HepG2 (cell line): Measurements from ENCODE around the gene DIAPH1. TPM values are rescaled to one million over a fixed set of nuclear protein-coding genes. Genes with fewer than 3 reads are reported as not detected.

Source experiments
- ATAC-seq: fragments of 200-7000 bp; cut with Tn5 transposase; 3 replicates; pipeline ENCODE4 v1.9.1; 2020; ENCODE audit warnings: mild to moderate bottlenecking, moderate library complexity
- BruUV-seq: library from RNA; stranded (reverse); fragments of 400-500 nt; replicated peaks from 2 replicates; lab custom pipeline; 2021; lab: Mats Ljungman, UMichigan
- CTCF ChIA-PET: fragments of 300-600 bp; formaldehyde crosslinking; extraction: SDS; loops from one replicate; lab custom pipeline; 2021; ENCODE audit warnings: low total read pairs, inconsistent platforms, low intra/inter-chr PET ratio; lab: Yijun Ruan, JAX
- POLR2A ChIA-PET: fragments of 350-600 bp; sonication (Branson Sonifier 250); formaldehyde crosslinking; loops from one replicate; lab custom pipeline; 2020; ENCODE audit warnings: antibody characterized with exemption, inconsistent platforms; lab: Yijun Ruan, JAX
- DNase-seq: peaks from one replicate; pipeline ENCODE4 v3.0.0-alpha.2; 2015; ENCODE audit warnings: low spot score
- FAIRE-seq: peaks from 3 replicates; lab custom pipeline; 2011; peaks lifted over from hg19 to GRCh38; lab: Jason Lieb, UNC
- H2AFZ ChIP-seq: one replicate; pipeline ENCODE4 v1.6.1; 2011; ENCODE audit warnings: low read length, inconsistent platforms
- H3K27ac ChIP-seq: fragments of 300-600 bp; 3 replicates; pipeline ENCODE4 v1.8.0; 2011; ENCODE audit warnings: mixed run types, mild to moderate bottlenecking, mixed read lengths, low read length, inconsistent platforms; ENCODE audit not compliant: insufficient read depth; ENCODE audit errors: extremely low read length
- H3K27me3 ChIP-seq, 2 experiments: fragments of 200-600 bp in 1 of 2; 2 replicates in 1 of 2; 3 replicates in 1 of 2; pipeline versions ENCODE4 v1.6.0 to v1.8.0; 2011; ENCODE audit warnings: low read length in 2 of 2, mild to moderate bottlenecking in 2 of 2, moderate library complexity in 2 of 2, inconsistent platforms in 1 of 2; ENCODE audit not compliant: insufficient read depth in 2 of 2, control insufficient read depth in 1 of 2
- H3K36me3 ChIP-seq, 2 experiments: fragments of 200-600 bp in 1 of 2; replicated peaks in 1 of 2; 2 replicates in 1 of 2; 3 replicates in 1 of 2; pipeline versions ENCODE4 v1.5.1 to v1.8.0; 2011; ENCODE audit warnings: low read length in 2 of 2, inconsistent platforms in 1 of 2; ENCODE audit not compliant: insufficient read depth in 2 of 2, control insufficient read depth in 1 of 2
- H3K4me1 ChIP-seq: 2 replicates; pipeline ENCODE4 v1.5.1; 2012; ENCODE audit warnings: low read length, inconsistent platforms; ENCODE audit not compliant: insufficient read depth
- H3K4me2 ChIP-seq: 2 replicates; pipeline ENCODE4 v1.6.0; 2011; ENCODE audit warnings: low read depth, low read length, inconsistent platforms
- H3K4me3 ChIP-seq, 3 experiments: fragments of 200-600 bp in 1 of 3; sonication (generic), shearing (Covaris generic) in 1 of 3; replicated peaks in 1 of 3; 2 replicates each; pipeline ENCODE4 v1.5.1; 2011 to 2016; ENCODE audit warnings: low read length in 3 of 3, inconsistent platforms in 2 of 3, low read depth in 2 of 3, mild to moderate bottlenecking in 2 of 3, control low read depth in 1 of 3, mixed read lengths in 1 of 3; ENCODE audit not compliant: insufficient read depth in 1 of 3
- H3K79me2 ChIP-seq: one replicate; pipeline ENCODE4 v1.6.1; 2011; ENCODE audit warnings: low read length, inconsistent platforms; ENCODE audit not compliant: insufficient read depth
- H3K9ac ChIP-seq: 2 replicates; pipeline ENCODE4 v1.6.0; 2011; ENCODE audit warnings: mild to moderate bottlenecking, low read depth, low read length, inconsistent platforms; ENCODE audit not compliant: insufficient read depth
- H3K9me3 ChIP-seq: 2 replicates; pipeline ENCODE4 v1.5.1; 2012; ENCODE audit warnings: mild to moderate bottlenecking, low read length
- H4K20me1 ChIP-seq: 2 replicates; pipeline ENCODE4 v1.6.0; 2011; ENCODE audit warnings: inconsistent platforms, mild to moderate bottlenecking, low read length, moderate library complexity; ENCODE audit not compliant: insufficient read depth
- CBX2 ChIP-seq, 2 experiments: fragments of 200-600 bp in 1 of 2; sonication (generic); formaldehyde crosslinking in 1 of 2; IDR thresholded peaks; 2 replicates each; pipeline versions ENCODE4 v1.7.0 to v1.8.1; 2018 to 2022; ENCODE audit warnings: low read depth in 2 of 2, low read length in 1 of 2, mild to moderate bottlenecking in 1 of 2, missing genetic modification reagents in 1 of 2
- EZH2 ChIP-seq: conservative IDR thresholded peaks from 2 replicates; pipeline ENCODE4 v1.6.1; 2012; ENCODE audit warnings: mild to moderate bottlenecking, low read depth, low read length, moderate library complexity
- GATA4 ChIP-seq: sonication (generic); IDR thresholded peaks from 2 replicates; pipeline ENCODE4 v1.6.1; 2016; ENCODE audit warnings: antibody characterized with exemption, low read depth, borderline replicate concordance
- MZF1 ChIP-seq: sonication (generic); formaldehyde crosslinking; IDR thresholded peaks from 2 replicates; pipeline ENCODE4 v1.8.1; 2023; ENCODE audit warnings: mild to moderate bottlenecking, missing genetic modification reagents, borderline replicate concordance
- NR3C1 ChIP-seq: sonication (generic); formaldehyde crosslinking; IDR thresholded peaks from 2 replicates; pipeline ENCODE4 v1.4.0; 2020; ENCODE audit warnings: missing genetic modification reagents
- ZMAT5 ChIP-seq: sonication (generic); formaldehyde crosslinking; IDR thresholded peaks from 2 replicates; pipeline ENCODE4 v1.5.0; 2020; ENCODE audit warnings: mild to moderate bottlenecking, low read depth, missing genetic modification reagents, borderline replicate concordance
- ZNF251 ChIP-seq: sonication (generic); formaldehyde crosslinking; IDR thresholded peaks from 2 replicates; pipeline ENCODE4 v1.9.0; 2021; ENCODE audit warnings: mild to moderate bottlenecking, missing genetic modification reagents
- ZNF281 ChIP-seq: sonication (generic); formaldehyde crosslinking; IDR thresholded peaks from 2 replicates; pipeline ENCODE4 v1.4.0; 2020; ENCODE audit warnings: missing genetic modification reagents, borderline replicate concordance
- WGBS: methylation state at CpG from one replicate; pipeline ENCODE4 v1.1.6; 2017; ENCODE audit warnings: low lambda C conversion rate; 5-methylcytosine and 5-hydroxymethylcytosine counted together
- in situ Hi-C: cut with HindIII; loops from 2 replicates; pipeline ENCODE4 v1.10.0; 2017; ENCODE audit warnings: low pct_unique_long_range_greater_than_20kb; ENCODE audit not compliant: extremely low pct_ligation_motif_present
- intact Hi-C: fragments of 100-400 bp; cut with micrococcal nuclease; formaldehyde crosslinking; loops from one replicate; pipeline ENCODE4 v1.10.0; 2022; ENCODE audit not compliant: unreplicated experiment
- polyA plus RNA-seq, 8 experiments: library from polyadenylated mRNA; depleted of rRNA in 3 of 8; stranded (reverse) in 7 of 8; unstranded in 1 of 8; fragments of >200 nt; fragmentation: Illumina TruSeq in 4 of 8; extraction: Trizol in 4 of 8; gene quantifications; 2 replicates each; pipeline versions ENCODE4 v1.2.1 to v1.2.3, GENCODE V29; 2011 to 2016; ENCODE audit warnings: low read depth in 4 of 8, missing spikeins in 1 of 8, mixed read lengths in 1 of 8; ENCODE audit not compliant: insufficient read depth in 1 of 8
- total RNA-seq, 5 experiments: library from RNA; depleted of rRNA; stranded (reverse); fragments of >200 nt; fragmentation: Illumina TruSeq; extraction: Trizol; gene quantifications; 2 replicates each; pipeline ENCODE4 v1.2.3, GENCODE V29; 2016; ENCODE audit warnings: low read depth in 1 of 5
- TF ChIP-seq, protein P1 (sequence below): sonication (generic); formaldehyde crosslinking; IDR thresholded peaks from 2 replicates; pipeline ENCODE4 v1.8.1; 2023; ENCODE audit warnings: mild to moderate bottlenecking, missing genetic modification reagents
- TF ChIP-seq, protein P2 (sequence below): sonication (generic); formaldehyde crosslinking; IDR thresholded peaks from 2 replicates; pipeline ENCODE4 v1.4.0; 2020; ENCODE audit warnings: missing genetic modification reagents
- TF ChIP-seq, protein P3 (sequence below): fragments of 450-650 bp; IDR thresholded peaks from 2 replicates; pipeline ENCODE4 v1.6.1; 2017

The DIAPH1 gene
- total and polyA plus RNA-seq, 2 of the 13 experiments (the other 11 are each of a cell fraction or from before 2014, with no cell fraction given): 25.1 to 33.9 TPM

- H4K20me1 ChIP-seq: no peaks in the 10 kb centered on the region
- in situ Hi-C loops (no loop called here), intact Hi-C loops (loop anchor here (2.0 kb wide), 1 partner anchor 207 kb away; the partner anchor contains the start of gene PCDHGB2)
- H3K4me3 ChIP-seq: no peak overlapping the region
- no peak overlapping the region for H3K4me2 ChIP-seq
- H3K79me2 ChIP-seq: no peaks in the 10 kb centered on the region
- H3K27ac ChIP-seq: no peak overlapping the region
- BruUV-seq: no TSS peak
- H3K9ac ChIP-seq: no peak overlapping the region
- POLR2A ChIA-PET: no interaction called here
- H2AFZ ChIP-seq: no peak overlapping the region
- TF ChIP-seq ZMAT5 (no peak), MZF1 (CRISPR knock-in tag) (no peak), GATA4 (no peak), ZNF281 (CRISPR knock-in tag) (no peak), NR3C1 (CRISPR knock-in tag) (no peak), ZNF251 (CRISPR knock-in tag) (no peak), EZH2 (no peak), CBX2 (IDR thresholded peaks at IDR 0.05; ENCODE audit: low read depth, low read length) (no peak), CBX2 (CRISPR knock-in tag; IDR thresholded peaks at IDR 0.05; ENCODE audit: low read depth) (no peak)
- TF ChIP-seq, protein P1, sequence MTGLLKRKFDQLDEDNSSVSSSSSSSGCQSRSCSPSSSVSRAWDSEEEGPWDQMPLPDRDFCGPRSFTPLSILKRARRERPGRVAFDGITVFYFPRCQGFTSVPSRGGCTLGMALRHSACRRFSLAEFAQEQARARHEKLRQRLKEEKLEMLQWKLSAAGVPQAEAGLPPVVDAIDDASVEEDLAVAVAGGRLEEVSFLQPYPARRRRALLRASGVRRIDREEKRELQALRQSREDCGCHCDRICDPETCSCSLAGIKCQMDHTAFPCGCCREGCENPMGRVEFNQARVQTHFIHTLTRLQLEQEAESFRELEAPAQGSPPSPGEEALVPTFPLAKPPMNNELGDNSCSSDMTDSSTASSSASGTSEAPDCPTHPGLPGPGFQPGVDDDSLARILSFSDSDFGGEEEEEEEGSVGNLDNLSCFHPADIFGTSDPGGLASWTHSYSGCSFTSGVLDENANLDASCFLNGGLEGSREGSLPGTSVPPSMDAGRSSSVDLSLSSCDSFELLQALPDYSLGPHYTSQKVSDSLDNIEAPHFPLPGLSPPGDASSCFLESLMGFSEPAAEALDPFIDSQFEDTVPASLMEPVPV: no peak
- TF ChIP-seq, protein P2, sequence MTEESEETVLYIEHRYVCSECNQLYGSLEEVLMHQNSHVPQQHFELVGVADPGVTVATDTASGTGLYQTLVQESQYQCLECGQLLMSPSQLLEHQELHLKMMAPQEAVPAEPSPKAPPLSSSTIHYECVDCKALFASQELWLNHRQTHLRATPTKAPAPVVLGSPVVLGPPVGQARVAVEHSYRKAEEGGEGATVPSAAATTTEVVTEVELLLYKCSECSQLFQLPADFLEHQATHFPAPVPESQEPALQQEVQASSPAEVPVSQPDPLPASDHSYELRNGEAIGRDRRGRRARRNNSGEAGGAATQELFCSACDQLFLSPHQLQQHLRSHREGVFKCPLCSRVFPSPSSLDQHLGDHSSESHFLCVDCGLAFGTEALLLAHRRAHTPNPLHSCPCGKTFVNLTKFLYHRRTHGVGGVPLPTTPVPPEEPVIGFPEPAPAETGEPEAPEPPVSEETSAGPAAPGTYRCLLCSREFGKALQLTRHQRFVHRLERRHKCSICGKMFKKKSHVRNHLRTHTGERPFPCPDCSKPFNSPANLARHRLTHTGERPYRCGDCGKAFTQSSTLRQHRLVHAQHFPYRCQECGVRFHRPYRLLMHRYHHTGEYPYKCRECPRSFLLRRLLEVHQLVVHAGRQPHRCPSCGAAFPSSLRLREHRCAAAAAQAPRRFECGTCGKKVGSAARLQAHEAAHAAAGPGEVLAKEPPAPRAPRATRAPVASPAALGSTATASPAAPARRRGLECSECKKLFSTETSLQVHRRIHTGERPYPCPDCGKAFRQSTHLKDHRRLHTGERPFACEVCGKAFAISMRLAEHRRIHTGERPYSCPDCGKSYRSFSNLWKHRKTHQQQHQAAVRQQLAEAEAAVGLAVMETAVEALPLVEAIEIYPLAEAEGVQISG (CRISPR knock-in tag): no peak
- TF ChIP-seq, protein P3, sequence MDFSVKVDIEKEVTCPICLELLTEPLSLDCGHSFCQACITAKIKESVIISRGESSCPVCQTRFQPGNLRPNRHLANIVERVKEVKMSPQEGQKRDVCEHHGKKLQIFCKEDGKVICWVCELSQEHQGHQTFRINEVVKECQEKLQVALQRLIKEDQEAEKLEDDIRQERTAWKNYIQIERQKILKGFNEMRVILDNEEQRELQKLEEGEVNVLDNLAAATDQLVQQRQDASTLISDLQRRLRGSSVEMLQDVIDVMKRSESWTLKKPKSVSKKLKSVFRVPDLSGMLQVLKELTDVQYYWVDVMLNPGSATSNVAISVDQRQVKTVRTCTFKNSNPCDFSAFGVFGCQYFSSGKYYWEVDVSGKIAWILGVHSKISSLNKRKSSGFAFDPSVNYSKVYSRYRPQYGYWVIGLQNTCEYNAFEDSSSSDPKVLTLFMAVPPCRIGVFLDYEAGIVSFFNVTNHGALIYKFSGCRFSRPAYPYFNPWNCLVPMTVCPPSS: no peak
- CTCF ChIA-PET: interaction anchor here (2.2 kb wide), 1 partner anchor 343 kb away, joined by 14 read pairs; the partner anchor contains the start of gene PCDHB14
- no peak for DNase-seq
- WGBS: 97% methylated on average over 8 of the region's 8 CpGs
- H3K4me1 ChIP-seq: peaks cover 10% of the 10 kb centered on the region
- no peak for ATAC-seq
- peaks cover 6 to 37% of the 10 kb centered on the region in 2 experiments for H3K36me3 ChIP-seq
- no peaks in the 10 kb centered on the region for H3K27me3 ChIP-seq
- H3K9me3 ChIP-seq: no peaks in the 10 kb centered on the region
- FAIRE-seq: no peak
These were observed 52.8 kb downstream of the DIAPH1 start for GRCh38 chr5:141565826-141566570.
